Measurements from ENCODE around the gene IFTAP. TPM values are rescaled to one million over a fixed set of nuclear protein-coding genes. Genes with fewer than 3 reads are reported as not detected.
"Not testable (repeated sequence)": the region's sequence is repeated elsewhere in the genome, so short reads cannot be mapped to it uniquely, and the experiment has no call there.

IFTAP gene, protein sequence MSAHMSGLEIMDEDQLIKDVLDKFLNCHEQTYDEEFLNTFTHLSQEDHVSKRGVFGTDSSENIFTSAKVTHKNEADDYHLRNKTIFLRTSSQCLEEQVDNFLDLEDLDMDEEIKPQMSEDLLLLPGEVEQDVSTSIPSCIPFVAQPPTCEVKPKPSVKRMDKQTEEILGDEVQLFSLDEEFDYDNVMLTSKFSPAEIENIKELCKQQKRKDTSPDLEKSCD
- 31.2 TPM for total RNA-seq (ENCODE audit: unreplicated experiment)
- long read RNA-seq, transcript C11orf74-208 (6 exons, 694 nt) = major isoform, 10 of 26 reads
- long read RNA-seq, transcript C11orf74-201 (6 exons, 863 nt) = minor isoform, 8 of 26 reads
- long read RNA-seq, partial matches to known transcripts = 0 of 26 reads
- long read RNA-seq, other reads (novel, unspliced or antisense) = 2 of 26 reads

DNA sequence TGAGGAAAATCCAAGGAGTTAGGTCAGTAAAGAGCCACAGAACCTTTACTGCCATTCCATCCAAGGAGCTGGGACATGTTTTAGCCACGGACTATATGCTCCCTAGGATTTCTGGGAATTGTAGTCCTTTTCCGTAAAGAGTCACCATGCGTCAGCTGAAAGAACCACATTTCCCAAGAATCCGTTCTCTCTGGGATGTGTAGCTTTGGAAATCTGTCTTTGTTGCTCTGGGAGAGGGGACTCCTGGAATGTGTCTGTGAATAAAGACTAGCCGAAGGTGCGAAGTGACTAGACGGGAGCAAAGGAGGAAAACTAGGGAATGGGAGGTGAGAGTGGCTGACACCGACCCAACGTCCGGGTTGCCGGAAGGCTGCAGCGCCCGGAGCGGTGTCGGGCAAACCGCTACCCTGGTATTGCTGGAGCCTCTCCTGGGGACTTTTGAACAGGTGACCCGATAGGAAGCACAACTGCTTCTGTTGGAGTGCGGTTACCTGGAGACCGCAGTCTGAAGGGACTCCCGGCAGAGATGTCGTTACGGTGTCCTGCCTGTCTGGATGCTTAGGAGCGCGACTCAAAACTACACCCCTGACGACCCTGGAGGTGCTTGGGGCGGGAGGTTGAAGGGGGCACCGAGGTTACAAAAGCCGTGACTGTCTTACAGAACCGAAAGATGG is at the start of gene IFTAP:
IFTAP (plus strand) TSS at position 187 of the 674 bp plus-strand sequence. CDS start 15,602 bp downstream, outside the sequence.
- H3K4me3 Mint-ChIP-seq (ENCODE audit: unreplicated experiment) = peak within 1 kb of the TSS; percentile 99
- TF ChIP-seq, protein P1, sequence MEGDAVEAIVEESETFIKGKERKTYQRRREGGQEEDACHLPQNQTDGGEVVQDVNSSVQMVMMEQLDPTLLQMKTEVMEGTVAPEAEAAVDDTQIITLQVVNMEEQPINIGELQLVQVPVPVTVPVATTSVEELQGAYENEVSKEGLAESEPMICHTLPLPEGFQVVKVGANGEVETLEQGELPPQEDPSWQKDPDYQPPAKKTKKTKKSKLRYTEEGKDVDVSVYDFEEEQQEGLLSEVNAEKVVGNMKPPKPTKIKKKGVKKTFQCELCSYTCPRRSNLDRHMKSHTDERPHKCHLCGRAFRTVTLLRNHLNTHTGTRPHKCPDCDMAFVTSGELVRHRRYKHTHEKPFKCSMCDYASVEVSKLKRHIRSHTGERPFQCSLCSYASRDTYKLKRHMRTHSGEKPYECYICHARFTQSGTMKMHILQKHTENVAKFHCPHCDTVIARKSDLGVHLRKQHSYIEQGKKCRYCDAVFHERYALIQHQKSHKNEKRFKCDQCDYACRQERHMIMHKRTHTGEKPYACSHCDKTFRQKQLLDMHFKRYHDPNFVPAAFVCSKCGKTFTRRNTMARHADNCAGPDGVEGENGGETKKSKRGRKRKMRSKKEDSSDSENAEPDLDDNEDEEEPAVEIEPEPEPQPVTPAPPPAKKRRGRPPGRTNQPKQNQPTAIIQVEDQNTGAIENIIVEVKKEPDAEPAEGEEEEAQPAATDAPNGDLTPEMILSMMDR (IDR thresholded peaks at IDR 0.05; ENCODE audit: partially characterized antibody, unreplicated experiment) = no peak
- no peaks in the 10 kb centered on the region for H3K4me1 Mint-ChIP-seq (ENCODE audit: low read depth, unreplicated experiment)
- no peaks in the 10 kb centered on the region for H3K36me3 Mint-ChIP-seq (ENCODE audit: unreplicated experiment)
- H3K27ac Mint-ChIP-seq (ENCODE audit: unreplicated experiment) = peak within 1 kb of the TSS; percentile 78
- DNase-seq = peak; percentile 22
- H3K27me3 Mint-ChIP-seq (ENCODE audit: unreplicated experiment) = no peaks in the 10 kb centered on the region
- H3K9me3 Mint-ChIP-seq (ENCODE audit: unreplicated experiment) = no peaks in the 10 kb centered on the region

DNA sequence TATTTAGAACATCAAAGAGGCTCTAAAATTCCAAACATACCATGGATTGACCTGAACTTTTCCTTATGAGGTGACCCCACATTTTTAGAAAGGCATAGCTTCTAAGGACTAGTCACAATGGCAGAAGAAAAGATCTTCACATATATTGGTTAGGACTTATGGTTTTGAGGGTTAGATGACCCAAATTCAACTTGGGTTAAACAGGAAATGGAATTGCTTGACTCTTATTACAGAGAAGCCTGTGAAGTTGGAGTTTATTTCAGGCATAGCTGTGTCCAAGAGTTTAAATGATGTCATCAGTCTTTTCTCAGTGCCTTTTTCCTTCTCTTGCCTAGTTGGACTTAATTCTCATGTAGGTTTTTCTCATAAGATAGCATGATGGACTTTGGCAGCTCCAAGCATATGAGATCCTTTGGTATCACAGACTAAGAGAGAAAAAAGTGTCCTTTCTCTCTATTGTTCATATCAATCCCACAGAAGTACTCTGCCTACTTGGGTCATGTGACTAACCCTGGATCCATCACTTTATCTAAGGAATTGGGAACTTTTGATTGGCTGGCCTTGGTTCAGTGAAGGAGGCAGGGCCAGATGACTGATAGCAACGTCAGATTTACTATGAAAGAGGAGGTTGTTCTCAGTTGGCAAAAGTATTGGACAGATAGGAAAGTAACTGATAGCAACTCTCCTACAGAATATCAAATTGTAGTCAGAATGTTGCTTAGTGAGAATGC is 43.8 kb upstream of the IFTAP start:
- H3K27me3 Mint-ChIP-seq (ENCODE audit: unreplicated experiment) = peaks cover 4% of the 10 kb centered on the region
- TF ChIP-seq, protein P1 (IDR thresholded peaks at IDR 0.05; ENCODE audit: partially characterized antibody, unreplicated experiment) = no peak

DNA sequence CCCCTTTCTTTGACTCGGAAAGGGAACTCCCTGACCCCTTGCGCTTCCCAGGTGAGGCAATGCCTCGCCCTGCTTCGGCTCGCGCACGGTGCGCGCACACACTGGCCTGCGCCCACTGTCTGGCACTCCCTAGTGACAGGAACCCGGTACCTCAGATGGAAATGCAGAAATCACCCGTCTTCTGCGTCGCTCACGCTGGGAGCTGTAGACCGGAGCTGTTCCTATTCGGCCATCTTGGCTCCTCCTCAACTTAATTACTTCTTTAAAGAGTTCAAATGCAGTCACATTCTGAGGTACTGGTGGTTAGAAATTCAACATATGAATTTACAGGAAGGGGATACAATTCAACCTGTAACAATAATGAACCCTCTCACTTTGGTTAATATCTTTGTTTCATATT is 36.9 kb upstream of the IFTAP start:
- H3K9me3 Mint-ChIP-seq (ENCODE audit: unreplicated experiment); H3K27me3 Mint-ChIP-seq (ENCODE audit: unreplicated experiment); DNase-seq; H3K4me3 Mint-ChIP-seq (ENCODE audit: unreplicated experiment); H3K36me3 Mint-ChIP-seq (ENCODE audit: unreplicated experiment); H3K27ac Mint-ChIP-seq (ENCODE audit: unreplicated experiment); H3K4me1 Mint-ChIP-seq (ENCODE audit: low read depth, unreplicated experiment): not testable (repeated sequence)

More for the DNA sequence above, 43.8 kb upstream of the IFTAP start:
- Mint-ChIP-seq H3K4me3 (ENCODE audit: unreplicated experiment) (no peak overlapping the region), H3K27ac (ENCODE audit: unreplicated experiment) (no peak overlapping the region), H3K9me3 (ENCODE audit: unreplicated experiment) (no peaks in the 10 kb centered on the region), H3K36me3 (ENCODE audit: unreplicated experiment) (no peaks in the 10 kb centered on the region), H3K4me1 (ENCODE audit: low read depth, unreplicated experiment) (no peaks in the 10 kb centered on the region)
- DNase-seq = no peak

DNA sequence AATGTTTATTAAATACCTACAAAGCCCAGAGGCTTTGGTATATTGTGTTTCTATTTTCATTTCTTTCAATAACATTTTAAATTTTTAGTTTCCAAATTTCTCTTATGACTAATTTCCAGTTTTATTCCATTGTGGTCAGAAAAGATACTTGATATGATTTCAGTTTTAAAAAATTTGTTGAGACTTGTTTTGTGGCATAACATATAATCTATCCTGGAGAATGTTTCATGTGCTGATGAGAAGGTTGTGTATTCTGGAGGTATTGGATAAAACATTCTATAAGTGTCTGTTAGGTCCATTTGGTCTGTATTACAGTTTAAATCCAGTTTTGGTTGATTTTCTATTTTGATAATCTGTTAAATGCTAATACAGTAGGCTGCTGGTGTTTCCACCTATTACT is 36.3 kb upstream of the IFTAP start:
- no peak for DNase-seq
- H3K27ac Mint-ChIP-seq (ENCODE audit: unreplicated experiment) = no peak overlapping the region
- no peaks in the 10 kb centered on the region for H3K27me3 Mint-ChIP-seq (ENCODE audit: unreplicated experiment)
- H3K9me3 Mint-ChIP-seq (ENCODE audit: unreplicated experiment) = no peaks in the 10 kb centered on the region
- no peaks in the 10 kb centered on the region for H3K4me1 Mint-ChIP-seq (ENCODE audit: low read depth, unreplicated experiment)
- H3K4me3 Mint-ChIP-seq (ENCODE audit: unreplicated experiment) = no peak overlapping the region
- TF ChIP-seq, protein P1 (IDR thresholded peaks at IDR 0.05; ENCODE audit: partially characterized antibody, unreplicated experiment) = no peak
- H3K36me3 Mint-ChIP-seq (ENCODE audit: unreplicated experiment) = no peaks in the 10 kb centered on the region

DNA sequence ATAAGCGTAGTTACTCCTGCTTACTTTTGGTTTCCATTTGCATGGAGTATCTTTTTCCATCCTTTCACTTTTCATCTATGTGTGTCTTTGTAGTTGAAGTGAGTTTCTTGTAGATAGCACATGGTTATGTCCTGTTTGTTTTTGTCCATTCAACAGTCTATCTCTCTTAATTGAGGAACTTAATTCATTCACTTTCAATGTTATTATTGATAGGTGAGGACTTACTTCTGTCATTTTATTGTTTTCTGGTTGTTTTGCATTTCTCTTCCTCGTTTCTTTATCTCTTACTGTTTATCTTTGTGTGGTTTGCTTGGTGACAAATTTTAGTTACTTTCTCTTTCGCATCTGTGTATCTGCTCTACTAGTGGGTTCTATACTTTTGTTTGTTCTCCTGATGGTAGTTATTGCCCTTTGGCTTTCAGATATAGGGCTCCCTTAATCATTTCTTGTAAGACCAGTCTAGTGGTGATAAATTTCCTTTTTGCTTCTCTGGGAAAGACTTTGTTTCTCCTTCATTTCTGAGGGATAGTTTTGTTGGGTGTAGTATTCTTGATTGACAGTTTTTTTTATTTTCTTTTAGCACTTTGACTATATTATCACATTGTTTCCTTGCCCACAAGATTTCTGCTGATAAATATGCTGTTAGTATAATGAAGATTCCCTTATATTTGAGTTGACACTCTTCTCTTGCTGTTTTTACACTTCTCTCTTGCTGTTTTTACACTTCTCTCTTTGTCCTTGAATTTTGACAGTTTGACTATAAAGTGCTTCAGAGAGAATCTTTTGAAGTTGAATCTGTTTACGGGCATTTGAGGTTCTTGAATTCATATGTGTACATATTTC is 35.5 kb upstream of the IFTAP start:
- TF ChIP-seq, protein P1 (IDR thresholded peaks at IDR 0.05; ENCODE audit: partially characterized antibody, unreplicated experiment) = no peak
- H3K27ac Mint-ChIP-seq (ENCODE audit: unreplicated experiment) = no peak overlapping the region
- no peaks in the 10 kb centered on the region for H3K4me1 Mint-ChIP-seq (ENCODE audit: low read depth, unreplicated experiment)
- DNase-seq = no peak
- no peaks in the 10 kb centered on the region for H3K9me3 Mint-ChIP-seq (ENCODE audit: unreplicated experiment)
- no peaks in the 10 kb centered on the region for H3K36me3 Mint-ChIP-seq (ENCODE audit: unreplicated experiment)
- no peaks in the 10 kb centered on the region for H3K27me3 Mint-ChIP-seq (ENCODE audit: unreplicated experiment)
- no peak overlapping the region for H3K4me3 Mint-ChIP-seq (ENCODE audit: unreplicated experiment)

Measured in glutamatergic neuron (in vitro differentiated cells).